HG03066 (cell line): ENCODE data around the gene PAPSS2.
"Not testable (repeated sequence)": the region's sequence is repeated elsewhere in the genome, so short reads cannot be mapped to it uniquely, and the experiment has no call there.

Experiments
- ATAC-seq: cut with Tn5 transposase; IDR thresholded peaks from one replicate; pipeline ENCODE4 v1.9.1; 2021; ENCODE audit warnings: low read depth; ENCODE audit not compliant: unreplicated experiment

PAPSS2 gene

GRCh38 chr10:87700031-87700796 lies 40.5 kb downstream of the PAPSS2 start:
- ATAC-seq: no peak

- ATAC-seq: no peak
Observed at GRCh38 chr10:87702260-87702972, 42.7 kb downstream of the PAPSS2 start.

- ATAC-seq: no peak
Observed at GRCh38 chr10:87702973-87703294, 43.3 kb downstream of the PAPSS2 start.

- no peak for ATAC-seq
Observed at GRCh38 chr10:87703771-87704170, 44.1 kb downstream of the PAPSS2 start.

GRCh38 chr10:87705339-87705738 lies 45.7 kb downstream of the PAPSS2 start:
- ATAC-seq: no peak

GRCh38 chr10:87706731-87707130 lies 47.1 kb downstream of the PAPSS2 start:
- ATAC-seq: no peak

- ATAC-seq: no peak
Observed at GRCh38 chr10:87707254-87707653, 47.6 kb downstream of the PAPSS2 start.

GRCh38 chr10:87712913-87713616 lies 53.4 kb downstream of the PAPSS2 start:
- no peak for ATAC-seq

GRCh38 chr10:87713707-87714106 lies 54.0 kb downstream of the PAPSS2 start:
- no peak for ATAC-seq

GRCh38 chr10:87715552-87716347 lies 56.1 kb downstream of the PAPSS2 start:
- ATAC-seq: no peak

GRCh38 chr10:87716348-87716670 lies 56.6 kb downstream of the PAPSS2 start:
- ATAC-seq: no peak

GRCh38 chr10:87720665-87721064 lies 61.0 kb downstream of the PAPSS2 start:
- ATAC-seq: no peak

- ATAC-seq: no peak
Observed at GRCh38 chr10:87721781-87722180, 62.1 kb downstream of the PAPSS2 start.

- no peak for ATAC-seq
Observed at GRCh38 chr10:87722716-87723115, 63.0 kb downstream of the PAPSS2 start.

GRCh38 chr10:87723500-87723899 lies 63.8 kb downstream of the PAPSS2 start:
- no peak for ATAC-seq

GRCh38 chr10:87724789-87725188 lies 65.1 kb downstream of the PAPSS2 start:
- no peak for ATAC-seq

- no peak for ATAC-seq
Observed at GRCh38 chr10:87729940-87730339, 70.3 kb downstream of the PAPSS2 start.

GRCh38 chr10:87733081-87733480 lies 73.4 kb downstream of the PAPSS2 start:
- ATAC-seq: no peak

- ATAC-seq: no peak
Observed at GRCh38 chr10:87734987-87735827, 75.5 kb downstream of the PAPSS2 start.

- not testable (repeated sequence) for ATAC-seq
Observed at GRCh38 chr10:87738253-87738652, 78.6 kb downstream of the PAPSS2 start.
